IPS-11a (cell line): ENCODE results near the gene THG1L.
"Not testable (repeated sequence)": the region's sequence is repeated elsewhere in the genome, so short reads cannot be mapped to it uniquely, and the experiment has no call there.

ENCODE experiments used
- H3K4me3 ChIP-seq: one replicate; pipeline ENCODE4 v1.5.1; 2013; ENCODE audit warnings: low read depth, low read length, control low read depth

The THG1L gene

DNA sequence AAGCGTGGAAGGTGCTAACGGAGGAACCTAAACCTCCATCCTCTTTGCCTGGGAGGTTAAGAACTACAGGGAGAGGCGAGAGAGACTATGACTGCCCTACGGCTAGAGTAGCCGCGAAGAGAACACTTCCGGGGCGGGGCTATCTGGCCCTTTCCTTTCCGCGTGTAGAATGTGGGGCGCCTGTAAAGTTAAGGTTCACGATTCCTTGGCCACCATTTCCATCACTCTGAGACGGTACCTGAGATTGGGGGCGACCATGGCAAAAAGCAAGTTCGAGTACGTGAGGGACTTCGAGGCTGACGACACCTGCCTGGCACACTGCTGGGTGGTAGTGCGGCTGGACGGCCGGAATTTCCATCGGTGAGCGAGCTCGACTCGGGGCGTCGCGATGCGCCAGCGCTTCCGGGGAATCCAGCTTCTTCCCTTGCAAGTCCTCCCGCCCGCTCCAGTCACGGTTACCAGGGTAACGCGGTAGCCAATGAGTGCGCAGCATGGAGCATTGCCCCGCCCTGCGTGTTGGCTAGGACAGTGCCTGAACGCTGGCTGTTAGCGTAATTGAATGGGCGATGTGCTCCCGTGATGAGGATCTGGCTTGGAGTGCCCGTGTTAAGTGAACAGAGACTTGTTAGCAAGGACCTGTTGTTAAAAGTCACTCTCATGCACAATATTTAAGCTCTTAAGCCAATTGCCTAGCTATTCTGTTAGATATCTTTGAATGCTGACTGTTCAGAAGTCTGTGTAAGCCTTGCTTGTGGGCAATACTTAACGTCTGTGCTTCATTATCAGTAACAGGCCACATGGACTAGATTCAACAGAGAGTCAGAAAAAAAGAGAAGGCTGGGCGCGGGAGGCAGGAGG lies at the start of gene THG1L:
TSS of gene THG1L (plus strand) at position 149 of the 858 bp plus-strand sequence. CDS start at position 170, 21 bp downstream.
- peak within 1 kb of the TSS; percentile 94 for H3K4me3 ChIP-seq

GRCh38 chr5:157682257-157682656 lies 49.0 kb upstream of the THG1L start:
- H3K4me3 ChIP-seq: no peak overlapping the region

GRCh38 chr5:157686276-157687197 lies 44.7 kb upstream of the THG1L start:
- not testable (repeated sequence) for H3K4me3 ChIP-seq

GRCh38 chr5:157687198-157687554 lies 44.0 kb upstream of the THG1L start:
- H3K4me3 ChIP-seq: no peak overlapping the region

- H3K4me3 ChIP-seq: no peak overlapping the region
These were observed 41.1 kb upstream of the THG1L start for GRCh38 chr5:157689942-157690689.

GRCh38 chr5:157690690-157691433 lies 40.4 kb upstream of the THG1L start:
- H3K4me3 ChIP-seq: no peak overlapping the region

DNA sequence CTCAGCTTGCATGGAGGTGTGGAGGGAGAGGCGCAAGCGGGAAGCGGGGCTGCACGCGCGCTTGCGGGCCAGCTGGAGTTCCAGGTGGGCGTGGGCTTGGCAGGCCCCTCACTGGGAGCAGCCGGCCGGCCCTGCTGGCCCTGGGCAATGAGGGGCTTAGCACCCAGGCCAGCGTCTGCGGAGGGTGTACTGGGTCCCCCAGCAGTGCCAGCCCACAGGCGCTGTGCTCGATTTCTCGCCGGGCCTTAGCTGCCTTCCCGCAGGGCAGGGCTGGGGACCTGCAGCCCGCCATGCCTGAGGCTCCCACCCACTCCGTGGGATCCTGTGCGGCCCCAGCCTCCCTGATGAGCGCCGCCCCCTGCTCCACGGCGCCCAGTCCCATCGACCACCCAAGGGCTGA lies 37.4 kb upstream of the THG1L start:
- not testable (repeated sequence) for H3K4me3 ChIP-seq

DNA sequence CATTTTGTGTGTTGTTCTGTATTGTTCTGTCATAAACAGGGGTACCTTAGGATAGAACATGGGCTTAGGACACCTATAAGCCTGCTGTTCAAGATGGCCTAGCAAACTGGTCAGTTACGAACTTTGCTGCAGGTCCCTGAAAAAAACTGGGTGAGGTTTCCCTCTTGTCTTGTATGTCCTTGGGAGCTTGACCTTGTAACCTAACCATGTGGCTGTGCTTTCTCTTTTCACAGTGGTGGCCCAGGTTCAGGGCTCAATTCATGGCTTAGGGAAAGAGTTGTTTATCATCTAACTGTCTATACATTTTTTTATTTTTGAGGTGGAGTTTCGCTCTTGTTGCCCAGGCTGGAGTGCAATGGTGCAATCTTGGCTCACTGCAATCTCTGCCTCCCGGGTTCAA lies 35.1 kb upstream of the THG1L start:
- H3K4me3 ChIP-seq: not testable (repeated sequence)

DNA sequence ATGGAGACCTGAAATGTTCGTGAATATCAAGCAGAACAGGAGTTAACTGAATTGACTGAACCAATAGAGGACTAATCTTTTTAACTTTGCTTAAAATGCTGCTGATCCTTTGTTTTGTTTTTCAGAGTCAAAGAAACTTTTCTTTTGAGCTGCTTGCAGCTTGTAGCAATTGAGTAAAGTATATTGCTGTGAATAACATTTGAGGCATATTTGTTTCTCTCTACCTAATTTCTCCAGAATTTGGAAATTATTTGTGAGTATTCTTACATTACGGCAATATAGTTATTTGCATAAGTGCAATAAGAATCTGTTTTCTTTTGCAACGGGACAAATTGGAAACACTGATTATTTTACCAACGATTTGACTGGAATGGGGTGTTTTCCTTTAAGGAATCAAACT lies 32.5 kb upstream of the THG1L start:
- H3K4me3 ChIP-seq: not testable (repeated sequence)

DNA sequence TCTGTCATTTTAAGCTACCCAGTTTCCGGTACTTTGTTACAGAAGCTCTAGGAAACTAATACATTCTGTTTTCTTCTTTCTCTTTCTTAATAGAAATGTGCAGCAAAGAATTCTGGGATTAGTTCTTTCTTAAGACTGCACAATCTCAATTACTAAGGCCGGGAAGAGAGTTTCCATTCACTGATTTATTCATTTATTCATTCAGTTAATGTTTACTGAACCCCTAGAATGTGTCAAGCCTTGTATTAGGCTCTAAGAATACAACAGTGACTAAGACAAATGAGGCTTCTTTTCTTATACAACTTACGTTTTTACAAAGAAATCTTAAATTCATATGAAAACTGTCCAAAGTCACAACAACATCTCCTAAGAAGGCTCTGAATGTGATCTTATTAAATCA lies 27.5 kb upstream of the THG1L start:
- H3K4me3 ChIP-seq: no peak overlapping the region

DNA sequence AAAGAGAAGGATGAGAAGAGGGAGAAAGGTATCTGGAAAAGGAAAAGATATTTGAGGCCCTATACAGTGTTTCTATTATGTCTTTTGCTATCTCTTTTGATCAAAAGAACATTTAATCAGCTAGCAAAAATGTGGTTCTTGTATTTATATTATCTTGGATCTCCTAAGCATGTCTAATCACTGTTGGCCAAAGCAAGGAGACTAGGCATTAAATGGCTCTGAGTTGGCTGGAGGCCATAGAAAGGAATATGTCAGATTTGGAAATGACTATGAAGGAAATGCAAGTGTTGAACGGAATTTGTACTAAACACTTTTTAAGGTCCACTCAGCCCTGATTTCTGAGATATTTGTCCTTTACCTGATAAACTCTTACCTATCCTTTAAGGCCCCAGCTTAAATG lies 22.4 kb upstream of the THG1L start:
- no peak overlapping the region for H3K4me3 ChIP-seq

GRCh38 chr5:157709346-157709745 lies 21.9 kb upstream of the THG1L start:
- no peak overlapping the region for H3K4me3 ChIP-seq

- H3K4me3 ChIP-seq: no peak overlapping the region
These were observed 20.8 kb upstream of the THG1L start for GRCh38 chr5:157710431-157710830.

DNA sequence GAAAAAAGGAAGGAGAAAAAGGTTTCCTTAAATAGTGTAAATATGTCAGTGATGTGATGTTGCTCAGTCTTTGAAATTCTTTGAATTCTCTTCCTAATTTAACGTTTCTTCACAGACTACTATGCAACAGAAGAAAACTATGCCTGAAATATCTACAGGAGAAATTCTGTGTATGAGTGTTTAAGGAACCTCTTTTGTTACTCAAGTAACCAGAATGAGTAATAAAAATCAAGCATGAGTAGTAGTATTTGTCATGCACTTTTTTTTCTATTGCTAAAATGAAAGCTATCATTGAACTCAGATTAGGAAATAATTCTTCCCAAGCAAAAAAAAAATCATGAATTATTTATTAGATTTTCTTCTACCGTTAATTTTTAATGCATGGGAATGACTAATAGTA lies 20.3 kb upstream of the THG1L start:
- H3K4me3 ChIP-seq: no peak overlapping the region

DNA sequence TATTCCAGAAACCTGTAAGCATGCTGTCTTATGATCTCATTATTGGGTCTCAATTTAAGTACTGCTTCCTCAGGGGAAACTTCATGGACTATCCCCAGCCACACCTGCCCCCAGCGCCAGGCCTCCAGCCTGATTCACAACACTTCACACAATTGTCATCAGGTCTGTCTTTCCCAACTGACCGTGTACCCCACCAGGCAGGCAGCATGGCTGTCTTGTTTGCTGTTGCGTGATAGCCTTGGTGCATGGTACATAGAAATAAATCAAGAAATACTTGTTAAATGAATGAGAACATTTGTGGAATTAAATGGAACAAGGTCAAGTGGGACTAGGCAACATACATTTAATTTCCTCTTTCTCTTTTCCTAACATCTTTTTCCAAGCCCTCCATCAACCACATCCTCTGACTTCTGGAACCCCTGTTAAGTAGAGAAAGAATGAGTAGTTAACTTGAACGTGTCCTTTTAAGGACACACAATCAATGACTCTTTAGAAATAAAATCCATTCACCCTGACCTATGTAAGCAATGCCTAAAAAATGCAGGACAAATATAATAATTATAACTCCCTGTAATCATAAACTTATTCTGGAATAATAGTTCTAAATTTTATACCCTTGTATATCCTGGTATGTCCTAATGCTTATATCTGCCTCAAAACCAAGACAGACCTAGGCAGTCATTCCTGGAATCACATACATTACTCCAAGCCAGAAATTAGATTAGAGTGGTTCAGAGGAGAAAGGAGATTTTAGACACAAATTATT lies 17.2 kb upstream of the THG1L start:
- H3K4me3 ChIP-seq: no peak overlapping the region

DNA sequence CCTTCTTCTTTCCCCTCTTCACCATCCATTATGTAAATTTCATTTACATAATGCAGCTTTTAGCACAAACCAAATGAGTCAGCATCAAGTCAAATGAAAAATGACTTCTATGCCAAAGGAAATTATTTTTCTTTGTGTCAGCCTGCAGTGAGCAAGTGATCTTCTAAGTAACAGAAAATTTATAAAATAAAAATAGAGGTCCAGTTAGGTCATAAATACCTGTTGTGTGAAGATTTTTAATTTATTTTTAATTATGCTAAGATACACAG lies 16.7 kb upstream of the THG1L start:
- no peak overlapping the region for H3K4me3 ChIP-seq

- H3K4me3 ChIP-seq: no peak overlapping the region
These were observed 12.7 kb upstream of the THG1L start for GRCh38 chr5:157718519-157718918.

DNA sequence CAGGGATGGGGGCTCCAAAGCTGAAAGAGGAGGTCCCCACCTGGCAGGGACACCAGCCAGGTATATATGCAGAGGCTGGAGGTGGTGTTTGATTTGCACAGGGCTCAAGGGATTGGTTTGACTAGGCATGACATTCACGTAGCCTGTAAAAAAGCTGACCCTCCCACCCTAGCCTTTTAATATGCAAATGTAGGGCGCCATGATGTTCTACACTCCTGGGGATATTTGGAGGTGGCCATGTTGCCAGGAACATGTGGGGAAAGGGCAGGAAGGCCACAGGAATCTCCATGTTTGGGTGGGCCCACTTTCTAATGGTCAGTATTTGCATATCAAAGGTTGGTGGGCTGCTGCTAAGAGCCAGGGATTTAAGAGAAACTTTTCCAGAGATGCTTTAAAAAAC lies 12.0 kb upstream of the THG1L start:
- no peak overlapping the region for H3K4me3 ChIP-seq

DNA sequence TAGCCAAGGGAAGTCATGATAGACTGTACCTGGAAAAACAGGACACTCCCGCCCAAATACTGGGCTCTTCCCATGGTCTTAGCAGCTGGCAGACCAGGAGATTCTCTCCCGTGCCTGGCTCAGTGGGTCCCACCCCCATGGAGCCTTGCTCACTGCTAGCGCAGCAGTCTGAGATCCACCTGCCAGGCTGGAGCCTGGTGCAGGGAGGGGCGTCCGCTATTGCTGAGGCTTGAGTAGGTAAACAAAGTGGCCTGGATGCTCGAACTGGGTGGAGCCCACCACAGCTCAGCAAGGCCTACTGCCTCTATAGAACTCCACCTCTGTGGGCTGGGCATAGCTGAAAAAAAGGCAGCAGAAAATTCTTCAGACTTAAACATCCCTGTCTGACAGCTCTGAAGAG lies 10.1 kb upstream of the THG1L start:
- no peak overlapping the region for H3K4me3 ChIP-seq

DNA sequence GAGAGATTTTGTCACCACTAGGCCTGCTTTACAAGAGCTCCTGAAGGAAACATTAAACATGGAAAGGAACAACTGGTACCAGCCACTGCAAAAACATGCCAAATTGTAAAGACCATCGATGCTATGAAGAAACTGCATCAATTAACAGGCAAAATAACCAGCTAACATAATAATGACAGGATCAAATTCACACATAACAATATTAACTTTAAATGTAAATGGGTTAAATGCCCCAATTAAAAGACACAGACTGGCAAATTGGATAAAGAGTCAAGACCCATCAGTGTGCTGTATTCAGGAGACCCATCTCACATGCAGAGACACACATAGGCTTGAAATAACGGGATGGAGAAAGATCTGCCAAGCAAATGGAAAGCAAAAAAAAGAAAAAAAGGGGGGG lies 8.3 kb upstream of the THG1L start:
- H3K4me3 ChIP-seq: not testable (repeated sequence)
